Right lobe of liver (tissue), 6 donors: ENCODE results near the gene IKBKE. TPM values are rescaled to one million over a fixed set of nuclear protein-coding genes. Genes with fewer than 3 reads are reported as not detected.

Experiments used
- ATAC-seq, 4 donors: fragments of 200-7000 bp; cut with Tn5 transposase; one replicate each; pipeline ENCODE4 v1.9.1; 2020; ENCODE audit warnings: mild to moderate bottlenecking in 4 of 4, moderate library complexity in 4 of 4
- DNase-seq, 3 donors: peaks; one replicate each; pipeline ENCODE4 v3.0.0-alpha.2; 2020
- H3K27ac ChIP-seq, 3 donors: fragments of 200-600 bp; one replicate each; pipeline ENCODE4 v1.8.0; 2022
- H3K27me3 ChIP-seq, 2 donors: fragments of 200-600 bp; one replicate each; pipeline ENCODE4 v1.8.0; 2022
- H3K36me3 ChIP-seq, 4 donors: fragments of 200-600 bp; sonication (generic) in 1 of 4; one replicate each; pipeline versions ENCODE4 v1.5.1 to v1.8.0; 2017 to 2022; ENCODE audit warnings: control low read depth in 1 of 4
- H3K4me1 ChIP-seq, 4 donors: fragments of 200-600 bp; sonication (generic) in 1 of 4; one replicate each; pipeline versions ENCODE4 v1.5.1 to v1.8.0; 2017 to 2022; ENCODE audit warnings: control low read depth in 1 of 4
- H3K4me3 ChIP-seq, 3 donors: fragments of 200-600 bp; one replicate each; pipeline ENCODE4 v1.8.0; 2022
- H3K9me3 ChIP-seq, 4 donors: fragments of 200-600 bp; sonication (generic) in 1 of 4; one replicate each; pipeline versions ENCODE4 v1.5.1 to v1.8.0; 2017 to 2022; ENCODE audit warnings: control low read depth in 1 of 4
- POLR2A ChIP-seq: fragments of 450-650 bp; IDR thresholded peaks from one replicate; pipeline ENCODE4 v1.6.1; 2017; ENCODE audit warnings: antibody characterized with exemption, mild to moderate bottlenecking
- WGBS: methylation state at CpG from one replicate; pipeline ENCODE4 v1.1.6; 2018; ENCODE audit warnings: low coverage, low lambda C conversion rate; ENCODE audit not compliant: insufficient coverage; ENCODE audit errors: missing lambda C conversion rate; 5-methylcytosine and 5-hydroxymethylcytosine counted together
- intact Hi-C, 2 donors: fragments of 100-400 bp; cut with DNase I; formaldehyde crosslinking; loops; one replicate each; pipeline versions ENCODE4 v1.11.2 to v1.14.1; 2022
- long read RNA-seq: library from polyadenylated mRNA; unstranded; transcript quantifications from one replicate; pipeline ENCODE4 v2.0.0, GENCODE V29; 2019
- total RNA-seq, 6 experiments: library from RNA; depleted of rRNA in 2 of 6; stranded (reverse); fragments of >200 nt in 2 of 6; fragmentation: NEBNext Ultra II Directional in 3 of 6; extraction: Animal tissue kit (Norgen Biotek cat#: 25700) in 3 of 6; gene quantifications; one replicate each; pipeline versions ENCODE4 v1.1.0 to v1.2.4, GENCODE V29; 2016 to 2023
- TF ChIP-seq, protein P1 (sequence below), 4 donors: fragments of 200-600 bp in 3 of 4; fragments of 450-650 bp in 1 of 4; IDR thresholded peaks; one replicate each; pipeline versions ENCODE4 v1.5.1 to v1.8.0; 2016 to 2022; ENCODE audit warnings: antibody characterized with exemption in 4 of 4, mild to moderate bottlenecking in 2 of 4
- donor health status: DM: no; HTN: yes; CAD: no.
- donor health status: DM: no; HTN: no; CAD: no.
- donor health status: DM: no; HTN: no; CAD: no.
- donor health status: DM: no; HTN: yes; CAD: no.
- donor health status: DM: no; HTN: yes; CAD: no.

The IKBKE gene
- 1 to 10 TPM in 5 of 6 experiments, under 1 TPM in 1; 0.86 to 2.7 (median 1.9) TPM for total RNA-seq
- long read RNA-seq: 0 reads

DNA sequence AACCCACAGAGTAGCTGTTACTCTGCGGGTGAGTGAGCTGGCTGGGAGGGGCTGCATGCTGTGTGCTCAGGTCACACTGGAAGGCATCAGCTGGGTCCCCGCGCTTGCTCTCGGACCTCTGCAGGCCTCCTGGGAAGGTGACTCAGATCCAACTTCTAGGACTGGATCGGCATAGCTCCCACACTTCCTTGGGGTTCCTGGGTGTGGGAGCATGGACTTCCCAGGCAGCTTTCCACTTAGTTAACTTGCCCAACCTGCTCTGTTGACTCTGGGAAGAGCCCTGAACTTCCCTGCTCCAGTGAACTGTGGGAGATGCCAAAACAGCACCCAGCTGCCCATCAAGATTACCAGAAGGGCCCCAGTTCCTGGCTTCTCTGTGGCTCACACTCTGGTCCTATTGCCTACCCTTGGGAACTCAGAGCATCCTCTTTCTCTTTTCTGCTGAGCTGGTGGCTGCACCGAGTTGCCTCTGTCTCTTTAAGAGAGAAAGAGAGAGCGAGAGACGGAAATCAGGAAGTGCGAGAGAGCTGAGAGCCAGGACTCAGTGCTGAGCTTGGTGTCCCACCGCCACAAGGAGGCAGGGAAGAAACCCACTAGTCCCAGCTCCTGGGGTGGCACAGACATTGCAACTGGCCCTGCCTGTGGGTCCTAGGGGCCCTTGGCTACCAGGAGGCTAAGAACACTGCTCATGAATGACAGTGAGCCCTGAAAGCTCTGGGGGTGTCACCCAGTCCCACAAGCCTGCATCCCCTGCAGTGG, at the start of gene IKBKE:
Gene IKBKE (plus strand): TSS at position 544 of the 759 bp plus-strand sequence. CDS start 2,752 bp downstream, outside the sequence.
- ATAC-seq (peak; percentile 73 to 83 (median 77)), DNase-seq (peak in 2 of 3 donors; percentile 44 to 54)
- Histone ChIP-seq H3K27ac (peak within 1 kb of the TSS in 1 of 3 donors; percentile 34), H3K4me3 (peak within 1 kb of the TSS; percentile 45 to 55 (median 55)), H3K36me3 (no peaks in the 10 kb centered on the region), H3K4me1 (peaks cover 0 to 10% (median 0%) of the 10 kb centered on the region in 4 donors), H3K9me3 (no peaks in the 10 kb centered on the region), H3K27me3 (no peaks in the 10 kb centered on the region)
- intact Hi-C loops: loop anchor here in 1 of 2 donors (10.0 kb wide), 1 partner anchor 445 kb away; no protein-coding TSS in a partner anchor
- 15% methylated on average over 7 of the region's 10 CpGs for WGBS
- peak; percentile 39 for TF ChIP-seq POLR2A
- TF ChIP-seq, protein P1, sequence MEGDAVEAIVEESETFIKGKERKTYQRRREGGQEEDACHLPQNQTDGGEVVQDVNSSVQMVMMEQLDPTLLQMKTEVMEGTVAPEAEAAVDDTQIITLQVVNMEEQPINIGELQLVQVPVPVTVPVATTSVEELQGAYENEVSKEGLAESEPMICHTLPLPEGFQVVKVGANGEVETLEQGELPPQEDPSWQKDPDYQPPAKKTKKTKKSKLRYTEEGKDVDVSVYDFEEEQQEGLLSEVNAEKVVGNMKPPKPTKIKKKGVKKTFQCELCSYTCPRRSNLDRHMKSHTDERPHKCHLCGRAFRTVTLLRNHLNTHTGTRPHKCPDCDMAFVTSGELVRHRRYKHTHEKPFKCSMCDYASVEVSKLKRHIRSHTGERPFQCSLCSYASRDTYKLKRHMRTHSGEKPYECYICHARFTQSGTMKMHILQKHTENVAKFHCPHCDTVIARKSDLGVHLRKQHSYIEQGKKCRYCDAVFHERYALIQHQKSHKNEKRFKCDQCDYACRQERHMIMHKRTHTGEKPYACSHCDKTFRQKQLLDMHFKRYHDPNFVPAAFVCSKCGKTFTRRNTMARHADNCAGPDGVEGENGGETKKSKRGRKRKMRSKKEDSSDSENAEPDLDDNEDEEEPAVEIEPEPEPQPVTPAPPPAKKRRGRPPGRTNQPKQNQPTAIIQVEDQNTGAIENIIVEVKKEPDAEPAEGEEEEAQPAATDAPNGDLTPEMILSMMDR (IDR thresholded peaks at IDR 0.05): peak in 1 of 4 donors; percentile 12

DNA sequence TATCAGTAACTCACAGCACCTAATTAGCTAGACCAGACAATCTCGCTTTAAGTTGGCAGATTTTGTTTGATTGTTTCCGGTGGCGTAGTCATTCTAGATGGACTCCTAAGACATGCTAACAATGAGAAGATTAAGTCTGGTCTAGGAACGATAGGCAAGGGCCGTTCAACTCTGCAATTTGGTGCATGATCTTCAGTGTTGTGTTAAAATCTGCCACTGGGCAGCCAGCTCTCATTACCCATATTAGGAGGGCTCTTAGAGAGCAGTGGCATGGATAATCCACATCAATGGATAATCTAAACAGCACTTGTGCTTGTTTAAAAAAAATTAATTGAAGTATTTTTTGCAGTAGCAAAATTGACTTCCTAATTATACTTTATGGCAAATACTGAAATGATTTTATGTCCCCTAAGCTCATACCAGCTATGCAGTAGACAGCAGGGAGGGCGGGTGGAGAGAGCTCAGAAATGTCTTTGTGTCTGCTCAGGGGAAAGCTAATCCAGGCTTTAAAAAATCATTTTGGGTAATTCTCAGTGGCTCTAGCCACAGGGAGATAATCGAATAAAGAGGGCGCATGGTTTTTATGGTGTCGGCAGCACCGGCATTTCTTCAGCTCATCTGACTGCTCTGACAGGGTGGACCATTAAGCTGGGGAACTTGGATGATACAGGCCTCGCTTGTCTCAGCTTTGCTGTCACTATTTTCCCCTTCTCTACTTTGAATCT, 48.5 kb upstream of the IKBKE start:
- 94% methylated on average over 11 of the region's 11 CpGs for WGBS
- ATAC-seq: no peak

DNA sequence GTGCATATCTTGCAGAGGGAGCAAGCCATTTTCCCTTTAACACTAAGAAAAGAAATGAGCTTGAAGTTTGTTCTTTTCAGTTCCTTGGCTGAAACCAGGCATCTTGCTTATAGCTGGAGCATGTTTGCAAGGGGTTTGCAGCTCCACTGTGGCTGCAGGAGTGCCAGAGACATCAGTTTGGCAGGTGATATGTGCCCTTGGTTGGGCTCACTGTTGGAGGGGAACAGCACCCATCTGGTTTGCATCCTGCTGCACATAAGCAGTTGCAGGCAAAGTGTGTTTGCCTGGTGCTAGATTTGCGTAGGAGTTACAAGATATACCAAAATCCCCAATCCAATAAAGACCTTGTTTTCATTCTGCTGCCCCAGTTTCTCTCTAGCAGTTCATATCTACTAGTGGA, 47.8 kb upstream of the IKBKE start:
- intact Hi-C loops: no loop called here
- DNase-seq: peak in 1 of 3 donors; percentile 13
- H3K27ac ChIP-seq: no peak overlapping the region
- H3K4me3 ChIP-seq: no peak overlapping the region
- no peaks in the 10 kb centered on the region for H3K27me3 ChIP-seq
- TF ChIP-seq, protein P1 (IDR thresholded peaks at IDR 0.05): no peak
- no peak for TF ChIP-seq POLR2A
- peaks cover 0 to 2% (median 0%) of the 10 kb centered on the region in 4 donors for H3K36me3 ChIP-seq
- no peak for ATAC-seq
- no peaks in the 10 kb centered on the region for H3K9me3 ChIP-seq
- WGBS: 90% methylated on average over 1 of the region's 1 CpG
- no peaks in the 10 kb centered on the region for H3K4me1 ChIP-seq

More for the DNA sequence above, 48.5 kb upstream of the IKBKE start:
- H3K27ac ChIP-seq: no peak overlapping the region
- TF ChIP-seq POLR2A: no peak
- TF ChIP-seq, protein P1 (IDR thresholded peaks at IDR 0.05): no peak
- peaks cover 0 to 2% (median 0%) of the 10 kb centered on the region in 4 donors for H3K36me3 ChIP-seq
- H3K27me3 ChIP-seq: no peaks in the 10 kb centered on the region
- no peak overlapping the region for H3K4me3 ChIP-seq
- no peaks in the 10 kb centered on the region for H3K4me1 ChIP-seq
- peak in 1 of 3 donors; percentile 3 for DNase-seq
- H3K9me3 ChIP-seq: no peaks in the 10 kb centered on the region
- intact Hi-C loops: no loop called here

DNA sequence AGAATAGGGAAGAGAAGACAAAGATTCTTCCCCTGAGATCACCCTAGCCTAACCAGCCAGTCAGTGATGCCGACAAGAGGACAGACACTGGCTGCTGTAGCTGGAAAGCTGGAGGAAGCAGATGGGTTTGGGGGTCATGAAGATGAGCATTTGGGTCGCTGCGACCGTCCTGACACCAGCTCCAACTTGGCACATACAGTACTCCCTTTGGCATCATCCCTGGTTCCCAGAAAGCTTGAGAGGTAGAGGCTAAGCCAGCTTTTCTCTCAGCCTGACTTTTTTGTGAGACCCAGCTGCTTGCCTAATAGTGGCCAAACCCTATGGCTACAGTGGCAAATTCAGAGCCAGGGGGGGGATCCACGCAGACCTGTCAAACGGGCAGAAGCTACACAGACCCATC, 43.0 kb upstream of the IKBKE start:
- intact Hi-C loops: no loop called here
- no peak overlapping the region for H3K4me3 ChIP-seq
- H3K27me3 ChIP-seq: no peaks in the 10 kb centered on the region
- H3K36me3 ChIP-seq: no peaks in the 10 kb centered on the region
- no peak overlapping the region for H3K27ac ChIP-seq
- H3K4me1 ChIP-seq: peaks cover 0 to 9% (median 3%) of the 10 kb centered on the region in 4 donors
- H3K9me3 ChIP-seq: no peaks in the 10 kb centered on the region
- TF ChIP-seq, protein P1 (IDR thresholded peaks at IDR 0.05): no peak
- no peak for TF ChIP-seq POLR2A
- ATAC-seq: no peak
- 100% methylated on average over 4 of the region's 6 CpGs for WGBS
- DNase-seq: peak in 1 of 3 donors; percentile 11
